8988T (cell line): ENCODE data around the gene HLA-DMA.
"Not testable (repeated sequence)": the region's sequence is repeated elsewhere in the genome, so short reads cannot be mapped to it uniquely, and the experiment has no call there.

Experiments
- DNase-seq: peaks from one replicate; pipeline ENCODE4 v3.0.0; 2011

The HLA-DMA gene

GRCh38 chr6:32950449-32950848 is 2.4 kb downstream of the HLA-DMA start:
- no peak for DNase-seq

- DNase-seq, result no peak
Measured at GRCh38 chr6:32950010-32950409, 2.9 kb downstream of the HLA-DMA start.

- no peak for DNase-seq
Measured at GRCh38 chr6:32949113-32949512, 3.8 kb downstream of the HLA-DMA start.

- no peak for DNase-seq
Measured at GRCh38 chr6:32947552-32948465, 5.1 kb downstream of the HLA-DMA start.

- no peak for DNase-seq
Measured at GRCh38 chr6:32946893-32947292, 6.0 kb downstream of the HLA-DMA start.

- no peak for DNase-seq
Measured at GRCh38 chr6:32945953-32946352, 6.9 kb downstream of the HLA-DMA start.

- DNase-seq, result no peak
Measured at GRCh38 chr6:32945108-32945760, 7.7 kb downstream of the HLA-DMA start.

- DNase-seq, result no peak
Measured at GRCh38 chr6:32943864-32944649, 8.8 kb downstream of the HLA-DMA start.

- DNase-seq, result not testable (repeated sequence)
Measured at GRCh38 chr6:32942555-32943123, 10.3 kb downstream of the HLA-DMA start.

- no peak for DNase-seq
Measured at GRCh38 chr6:32941214-32941768, 11.6 kb downstream of the HLA-DMA start.

GRCh38 chr6:32940656-32941213 is 12.2 kb downstream of the HLA-DMA start, which contains the start of gene HLA-DMB:
HLA-DMB (minus strand) TSS chr6:32941028; CDS start chr6:32940807, 221 bp downstream.
- peak; percentile 67 for DNase-seq

GRCh38 chr6:32938494-32938893 is 14.4 kb downstream of the HLA-DMA start:
- no peak for DNase-seq

- no peak for DNase-seq
Measured at GRCh38 chr6:32937230-32937633, 15.7 kb downstream of the HLA-DMA start.

- no peak for DNase-seq
Measured at GRCh38 chr6:32936239-32937152, 16.4 kb downstream of the HLA-DMA start.

- DNase-seq, result no peak
Measured at GRCh38 chr6:32935551-32936238, 17.2 kb downstream of the HLA-DMA start.

- DNase-seq, result peak; percentile 41
Measured at GRCh38 chr6:32933661-32934085, 19.2 kb downstream of the HLA-DMA start.

GRCh38 chr6:32932132-32932868 is 20.6 kb downstream of the HLA-DMA start:
- no peak for DNase-seq

- DNase-seq, result no peak
Measured at GRCh38 chr6:32931211-32931610, 21.7 kb downstream of the HLA-DMA start.

- no peak for DNase-seq
Measured at GRCh38 chr6:32922083-32922482, 30.8 kb downstream of the HLA-DMA start.

GRCh38 chr6:32920715-32921114 is 32.2 kb downstream of the HLA-DMA start:
- DNase-seq, result no peak
